ENCODE measurements around the gene MRPS27. TPM values are rescaled to one million over a fixed set of nuclear protein-coding genes. Genes with fewer than 3 reads are reported as not detected.

Gene MRPS27
- total RNA-seq, 2 donors from 2014 or later, result 87.4 to 116 TPM

- DNase-seq (ENCODE audit: low spot score in 2 of 2) (no peak), ATAC-seq (no peak)
- H3K36me3 Mint-ChIP-seq, result peaks cover 0 to 11% of the 10 kb centered on the region in 2 donors
- H3K9me3 Mint-ChIP-seq, result no peaks in the 10 kb centered on the region
- no peak overlapping the region for H3K27ac Mint-ChIP-seq
Measured at GRCh38 chr5:72255670-72256069, 64.4 kb downstream of the MRPS27 start.

GRCh38 chr5:72255237-72255636 is 64.8 kb downstream of the MRPS27 start:
- DNase-seq (ENCODE audit: low spot score in 2 of 2), result no peak
- Mint-ChIP-seq H3K36me3 (peaks cover 0 to 11% of the 10 kb centered on the region in 2 donors), H3K9me3 (no peaks in the 10 kb centered on the region), H3K27ac (no peak overlapping the region)
- ATAC-seq, result no peak

GRCh38 chr5:72252574-72253155 is 67.4 kb downstream of the MRPS27 start:
- Mint-ChIP-seq H3K9me3 (no peaks in the 10 kb centered on the region), H3K36me3 (peaks cover 0 to 10% of the 10 kb centered on the region in 2 donors)

GRCh38 chr5:72252008-72252407 is 68.0 kb downstream of the MRPS27 start:
- peaks cover 0 to 5% of the 10 kb centered on the region in 2 donors for H3K36me3 Mint-ChIP-seq
- no peaks in the 10 kb centered on the region for H3K9me3 Mint-ChIP-seq
- ATAC-seq, result no peak
- no peak for DNase-seq (ENCODE audit: low spot score in 2 of 2)
- H3K27ac Mint-ChIP-seq, result no peak overlapping the region

More at GRCh38 chr5:72252574-72253155, 67.4 kb downstream of the MRPS27 start:
- H3K27ac Mint-ChIP-seq, result no peak overlapping the region
- ATAC-seq (no peak), DNase-seq (ENCODE audit: low spot score in 2 of 2) (no peak)

GRCh38 chr5:72251386-72251785 is 68.7 kb downstream of the MRPS27 start:
- no peaks in the 10 kb centered on the region for H3K9me3 Mint-ChIP-seq
- no peak overlapping the region for H3K27ac Mint-ChIP-seq
- DNase-seq (ENCODE audit: low spot score in 2 of 2) (no peak), ATAC-seq (no peak)
- peaks cover 0 to 5% of the 10 kb centered on the region in 2 donors for H3K36me3 Mint-ChIP-seq

GRCh38 chr5:72248410-72248981 is 71.5 kb downstream of the MRPS27 start:
- peaks cover 0 to 5% of the 10 kb centered on the region in 2 donors for H3K36me3 Mint-ChIP-seq
- no peak for DNase-seq (ENCODE audit: low spot score in 2 of 2)
- no peak overlapping the region for H3K27ac Mint-ChIP-seq
- no peak for ATAC-seq
- H3K9me3 Mint-ChIP-seq, result no peaks in the 10 kb centered on the region

- H3K9me3 Mint-ChIP-seq, result no peaks in the 10 kb centered on the region
- DNase-seq (ENCODE audit: low spot score in 2 of 2) (no peak), ATAC-seq (no peak)
- no peaks in the 10 kb centered on the region for H3K36me3 Mint-ChIP-seq
- H3K27ac Mint-ChIP-seq, result no peak overlapping the region
Measured at GRCh38 chr5:72246954-72247442, 73.0 kb downstream of the MRPS27 start.

- ATAC-seq (peak in 1 of 2 donors; percentile 35), DNase-seq (ENCODE audit: low spot score in 2 of 2) (no peak)
- H3K27ac Mint-ChIP-seq, result no peak overlapping the region
- no peaks in the 10 kb centered on the region for H3K36me3 Mint-ChIP-seq
- H3K9me3 Mint-ChIP-seq, result no peaks in the 10 kb centered on the region
Measured at GRCh38 chr5:72245951-72246532, 74.0 kb downstream of the MRPS27 start.

GRCh38 chr5:72245546-72245945 is 74.5 kb downstream of the MRPS27 start:
- DNase-seq (ENCODE audit: low spot score in 2 of 2) (no peak), ATAC-seq (no peak)
- Mint-ChIP-seq H3K27ac (no peak overlapping the region), H3K9me3 (no peaks in the 10 kb centered on the region), H3K36me3 (no peaks in the 10 kb centered on the region)

GRCh38 chr5:72244862-72245371 is 75.1 kb downstream of the MRPS27 start:
- DNase-seq (ENCODE audit: low spot score in 2 of 2) (no peak), ATAC-seq (no peak)
- Mint-ChIP-seq H3K9me3 (no peaks in the 10 kb centered on the region), H3K36me3 (no peaks in the 10 kb centered on the region), H3K27ac (no peak overlapping the region)

GRCh38 chr5:72243706-72244105 is 76.3 kb downstream of the MRPS27 start:
- Mint-ChIP-seq H3K27ac (no peak overlapping the region), H3K9me3 (no peaks in the 10 kb centered on the region), H3K36me3 (no peaks in the 10 kb centered on the region)
- DNase-seq (ENCODE audit: low spot score in 2 of 2), result no peak
- ATAC-seq, result no peak

GRCh38 chr5:72242796-72243475 is 77.1 kb downstream of the MRPS27 start:
- peak overlapping the region in 1 of 2 donors; percentile 68 for H3K27ac Mint-ChIP-seq
- ATAC-seq, result no peak
- no peaks in the 10 kb centered on the region for H3K9me3 Mint-ChIP-seq
- H3K36me3 Mint-ChIP-seq, result no peaks in the 10 kb centered on the region
- DNase-seq (ENCODE audit: low spot score in 2 of 2), result no peak

- Mint-ChIP-seq H3K9me3 (no peaks in the 10 kb centered on the region), H3K27ac (no peak overlapping the region), H3K36me3 (peaks cover 6% of the 10 kb centered on the region in 2 donors)
- DNase-seq (ENCODE audit: low spot score in 2 of 2) (no peak), ATAC-seq (no peak)
Measured at GRCh38 chr5:72241346-72242003, 78.6 kb downstream of the MRPS27 start.

- H3K9me3 Mint-ChIP-seq, result no peaks in the 10 kb centered on the region
- ATAC-seq (no peak), DNase-seq (ENCODE audit: low spot score in 2 of 2) (no peak)
- no peak overlapping the region for H3K27ac Mint-ChIP-seq
- peaks cover 8 to 13% of the 10 kb centered on the region in 2 donors for H3K36me3 Mint-ChIP-seq
Measured at GRCh38 chr5:72238712-72239445, 81.2 kb downstream of the MRPS27 start.

GRCh38 chr5:72237879-72238278 is 82.2 kb downstream of the MRPS27 start:
- H3K27ac Mint-ChIP-seq, result no peak overlapping the region
- DNase-seq (ENCODE audit: low spot score in 2 of 2) (no peak), ATAC-seq (no peak)
- no peaks in the 10 kb centered on the region for H3K9me3 Mint-ChIP-seq
- H3K36me3 Mint-ChIP-seq, result peaks cover 8 to 17% of the 10 kb centered on the region in 2 donors

GRCh38 chr5:72237415-72237814 is 82.6 kb downstream of the MRPS27 start:
- no peak for DNase-seq (ENCODE audit: low spot score in 2 of 2)
- ATAC-seq, result no peak
- Mint-ChIP-seq H3K9me3 (no peaks in the 10 kb centered on the region), H3K27ac (no peak overlapping the region), H3K36me3 (peaks cover 8 to 19% of the 10 kb centered on the region in 2 donors)

Data from activated naive CD4-positive, alpha-beta T cell treated with anti-CD3 and anti-CD28 coated beads, Interleukin-2, amount 50 U/mL, for 72 hours (primary cell).